Measurements from ENCODE around the gene TMEM132A.

TMEM132A gene

GRCh38 chr11:60921777-60922335, 2.4 kb upstream of the TMEM132A start:
- DNase-seq (ENCODE audit: low read depth in 1 of 2, low spot score in 1 of 2), result no peak

DNA sequence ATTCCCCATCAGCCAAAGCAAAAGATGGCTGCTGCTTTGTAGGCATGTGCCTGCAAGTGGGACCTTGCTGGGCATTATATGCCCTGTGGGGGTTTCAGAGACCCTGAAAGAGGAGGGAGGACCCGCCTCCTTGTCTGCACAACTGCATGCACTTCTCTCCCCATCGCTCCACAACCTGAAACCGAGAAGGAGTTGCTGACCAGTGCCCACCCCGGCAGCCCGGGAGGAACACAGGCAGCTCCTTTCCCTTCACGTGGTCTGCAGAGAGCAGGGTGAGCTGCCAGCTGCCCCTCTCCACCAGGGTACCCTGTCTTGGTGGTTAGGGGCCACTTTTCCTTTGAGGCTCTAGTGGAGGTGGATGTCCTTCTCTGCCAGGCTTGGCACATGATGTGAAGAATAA, 1.4 kb upstream of the TMEM132A start:
- no peak for DNase-seq (ENCODE audit: low read depth in 1 of 2, low spot score in 1 of 2)

GRCh38 chr11:60923326-60923725, 934 bp upstream of the TMEM132A start:
- DNase-seq (ENCODE audit: low read depth in 1 of 2, low spot score in 1 of 2), result no peak

DNA sequence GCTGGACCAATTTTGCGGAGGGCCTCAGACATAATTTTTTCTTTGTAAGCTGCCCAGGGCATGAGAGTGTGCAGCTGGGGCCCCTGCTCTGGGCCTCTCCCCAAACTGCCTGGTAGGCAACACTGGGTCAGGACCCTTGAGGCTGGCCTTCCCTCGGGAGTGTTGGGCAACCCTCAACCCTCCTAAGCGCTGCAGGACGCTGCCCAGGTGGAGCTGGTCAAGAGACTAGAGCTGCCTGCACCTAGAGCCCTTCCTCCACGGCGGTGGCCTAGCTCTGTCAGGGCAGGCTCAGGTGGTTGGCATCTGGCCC, 505 bp upstream of the TMEM132A start:
- DNase-seq (ENCODE audit: low read depth in 1 of 2, low spot score in 1 of 2), result no peak

DNA sequence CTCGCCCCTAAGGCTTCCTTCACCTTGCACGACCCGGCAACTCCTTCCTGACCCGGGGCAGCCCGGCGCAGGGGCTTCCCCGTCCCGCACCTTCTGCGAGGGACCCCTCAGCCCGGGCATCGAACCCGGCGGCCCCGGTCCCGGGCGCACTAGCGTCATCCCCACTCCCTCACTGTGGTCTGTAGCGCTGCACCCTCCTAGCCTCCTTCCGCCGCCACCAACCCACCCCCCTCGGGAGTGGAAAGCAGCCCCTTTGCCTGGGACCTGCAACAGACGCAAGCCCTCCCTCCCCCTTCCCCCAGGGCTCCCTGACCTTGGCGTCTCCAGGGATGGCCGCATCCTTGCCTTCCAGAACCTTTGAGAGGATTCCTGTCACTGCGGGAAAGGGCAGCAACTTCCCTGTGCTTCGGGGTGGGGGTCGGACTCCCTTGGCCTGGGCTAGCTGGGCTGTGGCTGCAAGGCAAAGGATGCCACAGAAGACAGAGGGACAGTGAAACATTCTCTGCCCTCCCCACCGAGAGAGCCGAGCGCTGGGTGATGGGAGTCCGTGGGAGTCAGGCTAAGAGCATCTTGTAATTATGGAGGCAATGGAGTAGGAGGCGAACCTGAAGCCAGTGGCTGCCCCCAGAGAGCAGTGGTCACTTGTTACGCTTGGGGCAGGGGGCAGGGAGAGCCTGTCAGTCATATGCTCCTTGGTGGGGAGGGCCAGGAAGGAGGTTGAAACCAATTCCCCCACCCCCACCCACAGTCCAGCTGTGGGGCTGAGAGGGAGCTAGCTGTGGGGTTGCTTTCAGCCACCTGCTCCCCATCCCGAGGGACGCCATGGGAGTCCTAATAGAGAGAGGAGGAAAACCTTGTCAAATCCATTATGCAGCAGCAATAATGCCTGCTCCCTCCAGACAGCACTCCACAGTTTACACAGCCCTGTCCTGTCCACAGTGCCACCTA, 920 bp downstream of the TMEM132A start:
- DNase-seq (ENCODE audit: low read depth in 1 of 2, low spot score in 1 of 2), result no peak

- DNase-seq (ENCODE audit: low read depth in 1 of 2, low spot score in 1 of 2), result no peak
Measured at GRCh38 chr11:60925868-60926267, 1.6 kb downstream of the TMEM132A start.

- no peak for DNase-seq (ENCODE audit: low read depth in 1 of 2, low spot score in 1 of 2)
Measured at GRCh38 chr11:60926500-60926899, 2.2 kb downstream of the TMEM132A start.

DNA sequence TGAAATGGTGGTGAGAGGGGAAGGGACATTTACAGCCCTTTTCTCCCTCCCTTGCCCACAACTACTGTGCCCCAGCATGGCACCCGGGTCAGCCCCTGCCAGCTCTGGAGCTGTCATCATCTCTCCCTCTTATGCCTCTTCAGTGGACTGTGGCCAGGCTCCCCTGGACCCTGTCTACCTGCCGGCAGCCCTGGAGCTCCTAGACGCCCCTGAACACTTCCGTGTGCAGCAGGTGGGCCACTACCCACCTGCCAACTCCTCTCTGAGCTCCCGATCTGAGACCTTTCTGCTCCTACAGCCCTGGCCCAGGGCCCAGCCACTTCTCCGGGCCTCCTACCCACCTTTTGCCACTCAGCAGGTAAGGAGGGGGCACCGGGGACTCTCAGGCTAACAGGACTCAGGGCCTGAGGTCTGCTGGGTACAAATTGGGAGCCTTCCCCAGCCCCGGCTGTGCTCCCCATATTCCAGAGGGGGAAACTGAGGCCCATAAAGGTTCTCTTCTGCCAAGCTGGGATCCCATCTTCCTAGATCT, 2.9 kb downstream of the TMEM132A start:
- DNase-seq (ENCODE audit: low read depth in 1 of 2, low spot score in 1 of 2), result no peak

DNA sequence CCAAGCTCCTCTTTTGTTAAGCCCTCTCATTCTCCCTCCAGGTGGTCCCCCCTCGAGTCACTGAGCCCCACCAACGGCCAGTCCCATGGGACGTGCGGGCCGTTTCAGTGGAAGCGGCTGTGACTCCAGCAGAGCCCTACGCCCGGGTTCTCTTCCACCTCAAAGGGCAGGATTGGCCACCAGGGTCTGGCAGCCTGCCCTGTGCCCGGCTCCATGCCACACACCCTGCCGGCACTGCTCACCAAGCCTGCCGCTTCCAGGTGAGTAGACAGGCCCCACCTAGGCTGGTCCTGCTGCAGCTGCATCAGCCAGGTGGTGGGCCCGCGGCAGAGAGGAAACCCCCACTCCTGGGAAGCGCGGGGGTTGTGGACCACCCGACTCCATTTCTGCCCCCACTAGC, 3.3 kb downstream of the TMEM132A start:
- DNase-seq (ENCODE audit: low read depth in 1 of 2, low spot score in 1 of 2), result no peak

GRCh38 chr11:60928563-60929001, 4.3 kb downstream of the TMEM132A start:
- no peak for DNase-seq (ENCODE audit: low read depth in 1 of 2, low spot score in 1 of 2)

- no peak for DNase-seq (ENCODE audit: low read depth in 1 of 2, low spot score in 1 of 2)
Measured at GRCh38 chr11:60929764-60930163, 5.5 kb downstream of the TMEM132A start.

- no peak for DNase-seq (ENCODE audit: low read depth in 1 of 2, low spot score in 1 of 2)
Measured at GRCh38 chr11:60930394-60930793, 6.1 kb downstream of the TMEM132A start.

GRCh38 chr11:60931917-60932316, 7.7 kb downstream of the TMEM132A start:
- DNase-seq (ENCODE audit: low read depth in 1 of 2, low spot score in 1 of 2), result no peak

GRCh38 chr11:60932605-60933356, 8.5 kb downstream of the TMEM132A start:
- no peak for DNase-seq (ENCODE audit: low read depth in 1 of 2, low spot score in 1 of 2)

DNA sequence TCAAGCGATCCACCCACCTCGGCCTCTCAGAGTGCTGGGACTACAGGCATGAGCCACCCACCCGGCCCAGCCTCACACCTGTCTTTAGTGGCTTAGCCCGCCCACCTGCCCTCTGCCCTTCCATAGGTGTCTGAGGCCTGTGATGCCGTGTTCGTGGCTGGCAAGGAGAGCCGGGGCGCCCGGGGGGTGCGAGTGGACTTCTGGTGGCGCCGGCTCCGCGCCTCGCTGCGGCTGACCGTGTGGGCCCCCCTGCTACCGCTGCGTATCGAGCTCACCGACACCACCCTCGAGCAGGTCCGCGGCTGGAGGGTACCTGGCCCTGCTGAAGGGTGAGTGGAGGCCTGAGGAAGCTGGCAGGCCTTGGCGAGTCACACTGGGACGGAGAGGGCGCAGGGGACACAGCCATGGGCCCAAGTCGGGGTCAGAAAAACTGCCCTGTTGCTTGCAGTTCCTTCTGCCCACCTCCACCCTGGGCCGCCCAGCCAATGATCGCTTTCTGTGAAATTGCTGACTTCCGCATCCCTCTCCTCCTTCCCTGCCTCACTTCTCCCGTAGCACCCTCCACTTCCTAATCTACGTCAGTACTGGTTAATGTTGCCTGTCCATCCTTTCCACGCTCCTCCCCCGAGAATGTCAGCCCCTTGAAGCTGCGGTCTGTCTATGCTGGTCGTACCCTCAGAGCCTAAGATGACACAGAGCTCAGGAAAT, 9.3 kb downstream of the TMEM132A start:
- no peak for DNase-seq (ENCODE audit: low read depth in 1 of 2, low spot score in 1 of 2)

- DNase-seq (ENCODE audit: low read depth in 1 of 2, low spot score in 1 of 2), result no peak
Measured at GRCh38 chr11:60934124-60934789, 10.0 kb downstream of the TMEM132A start.

DNA sequence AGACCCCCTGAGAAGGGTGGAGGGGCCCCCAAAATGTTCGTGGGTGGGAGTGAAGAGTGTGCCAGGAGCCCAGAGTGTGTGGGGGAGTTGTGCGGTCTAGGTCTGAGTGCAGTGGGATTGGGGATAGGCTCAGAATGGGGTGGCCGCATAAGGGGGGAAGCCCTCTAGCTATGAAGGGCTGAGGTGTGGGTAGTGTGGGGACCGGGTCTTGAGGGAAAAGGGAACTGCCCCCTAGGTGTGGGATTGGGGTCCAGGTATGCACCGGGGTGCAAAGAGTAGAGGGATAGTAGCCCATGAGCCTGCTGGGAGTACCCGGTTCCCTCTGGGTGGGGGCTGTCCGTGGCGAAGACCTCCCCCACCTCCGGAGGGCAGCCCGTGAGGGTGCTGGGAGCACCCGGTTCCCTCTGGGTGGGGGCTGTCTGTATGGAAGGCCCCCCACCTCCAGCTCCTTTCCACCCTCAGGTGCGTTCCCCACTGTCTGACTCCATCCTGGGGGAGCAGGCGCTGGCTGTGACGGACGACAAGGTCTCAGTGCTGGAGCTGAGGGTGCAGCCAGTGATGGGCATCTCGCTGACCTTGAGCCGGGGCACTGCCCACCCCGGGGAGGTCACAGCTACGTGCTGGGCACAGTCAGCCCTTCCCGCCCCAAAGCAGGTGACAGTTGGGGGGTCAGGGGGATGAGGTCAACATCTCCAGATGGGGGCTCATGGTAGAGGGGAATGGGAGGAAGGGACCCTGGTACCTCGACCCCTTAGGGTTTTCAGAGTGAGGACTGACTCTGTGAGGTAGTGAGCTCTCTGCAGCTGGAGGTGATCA, 10.7 kb downstream of the TMEM132A start:
- DNase-seq (ENCODE audit: low read depth in 1 of 2, low spot score in 1 of 2), result no peak

- no peak for DNase-seq (ENCODE audit: low read depth in 1 of 2, low spot score in 1 of 2)
Measured at GRCh38 chr11:60935676-60936442, 11.6 kb downstream of the TMEM132A start.

Data from stimulated activated CD4-positive, alpha-beta T cell treated with anti-CD3 and anti-CD28 coated beads, Interleukin-15, amount 100 ng/mL, for 1 hour (primary cell).